Measurements from ENCODE around the gene FGF6.

- TF ChIP-seq, protein P1, sequence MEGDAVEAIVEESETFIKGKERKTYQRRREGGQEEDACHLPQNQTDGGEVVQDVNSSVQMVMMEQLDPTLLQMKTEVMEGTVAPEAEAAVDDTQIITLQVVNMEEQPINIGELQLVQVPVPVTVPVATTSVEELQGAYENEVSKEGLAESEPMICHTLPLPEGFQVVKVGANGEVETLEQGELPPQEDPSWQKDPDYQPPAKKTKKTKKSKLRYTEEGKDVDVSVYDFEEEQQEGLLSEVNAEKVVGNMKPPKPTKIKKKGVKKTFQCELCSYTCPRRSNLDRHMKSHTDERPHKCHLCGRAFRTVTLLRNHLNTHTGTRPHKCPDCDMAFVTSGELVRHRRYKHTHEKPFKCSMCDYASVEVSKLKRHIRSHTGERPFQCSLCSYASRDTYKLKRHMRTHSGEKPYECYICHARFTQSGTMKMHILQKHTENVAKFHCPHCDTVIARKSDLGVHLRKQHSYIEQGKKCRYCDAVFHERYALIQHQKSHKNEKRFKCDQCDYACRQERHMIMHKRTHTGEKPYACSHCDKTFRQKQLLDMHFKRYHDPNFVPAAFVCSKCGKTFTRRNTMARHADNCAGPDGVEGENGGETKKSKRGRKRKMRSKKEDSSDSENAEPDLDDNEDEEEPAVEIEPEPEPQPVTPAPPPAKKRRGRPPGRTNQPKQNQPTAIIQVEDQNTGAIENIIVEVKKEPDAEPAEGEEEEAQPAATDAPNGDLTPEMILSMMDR (optimal IDR thresholded peaks at IDR 0.05 in 1 of 3, IDR thresholded peaks at IDR 0.05 in 1 of 3, conservative IDR thresholded peaks at IDR 0.05 in 1 of 3; ENCODE audit: extremely low read depth in 1 of 3, insufficient read depth in 2 of 3, low read length in 3 of 3) = no peak
- no peak for TF ChIP-seq EZH2 (IDR thresholded peaks at IDR 0.05; ENCODE audit: low read length)
Measured at GRCh38 chr12:4422985-4423384, 22.6 kb downstream of the FGF6 start.
